Tongue (tissue), 2 donors: ENCODE measurements around the gene JDP2. TPM values are rescaled to one million over a fixed set of nuclear protein-coding genes. Genes with fewer than 3 reads are reported as not detected.

Experiments used
- DNase-seq: peaks from one replicate; pipeline ENCODE4 v3.0.0-alpha.2; 2015
- total RNA-seq: library from RNA; depleted of rRNA; stranded (reverse); fragments of >200 nt; gene quantifications from one replicate; pipeline ENCODE4 v1.2.3, GENCODE V29; 2014

Gene JDP2
- total RNA-seq, 1 donor from 2014 or later, result 54.7 TPM

GRCh38 chr14:75437201-75438143 lies 9.7 kb downstream of the JDP2 start:
- no peak for DNase-seq

GRCh38 chr14:75438486-75439080 lies 10.8 kb downstream of the JDP2 start:
- no peak for DNase-seq

- no peak for DNase-seq
These were observed 12.2 kb downstream of the JDP2 start for GRCh38 chr14:75439989-75440388.

GRCh38 chr14:75440733-75441477 lies 13.1 kb downstream of the JDP2 start:
- DNase-seq, result no peak

GRCh38 chr14:75441728-75442127 lies 13.9 kb downstream of the JDP2 start:
- DNase-seq, result no peak

- DNase-seq, result no peak
These were observed 14.3 kb downstream of the JDP2 start for GRCh38 chr14:75442166-75442565.

GRCh38 chr14:75442642-75443041 lies 14.8 kb downstream of the JDP2 start:
- no peak for DNase-seq

GRCh38 chr14:75443203-75443969 lies 15.6 kb downstream of the JDP2 start:
- DNase-seq, result no peak

- no peak for DNase-seq
These were observed 17.4 kb downstream of the JDP2 start for GRCh38 chr14:75445236-75445635.

- DNase-seq, result no peak
These were observed 18.1 kb downstream of the JDP2 start for GRCh38 chr14:75445963-75446362.

GRCh38 chr14:75446447-75446846 lies 18.6 kb downstream of the JDP2 start:
- no peak for DNase-seq

- DNase-seq, result no peak
These were observed 20.4 kb downstream of the JDP2 start for GRCh38 chr14:75448209-75448608.

- DNase-seq, result no peak
These were observed 21.2 kb downstream of the JDP2 start for GRCh38 chr14:75449036-75449435.

- DNase-seq, result peak; percentile 60
These were observed 21.9 kb downstream of the JDP2 start for GRCh38 chr14:75449696-75450095.

- peak; percentile 52 for DNase-seq
These were observed 22.8 kb downstream of the JDP2 start for GRCh38 chr14:75450381-75451276.

GRCh38 chr14:75452324-75452723 lies 24.5 kb downstream of the JDP2 start:
- no peak for DNase-seq

GRCh38 chr14:75452900-75453816 lies 25.3 kb downstream of the JDP2 start:
- DNase-seq, result peak; percentile 66

- DNase-seq, result no peak
These were observed 26.1 kb downstream of the JDP2 start for GRCh38 chr14:75453817-75454434.

GRCh38 chr14:75454963-75455546 lies 27.2 kb downstream of the JDP2 start:
- peak; percentile 79 for DNase-seq
